ENCODE results near the gene C12orf60.

The C12orf60 gene

GRCh38 chr12:14873440-14874185 lies 70.1 kb downstream of the C12orf60 start:
- no peak for DNase-seq
